Measurements from ENCODE around the gene APOO. TPM values are rescaled to one million over a fixed set of nuclear protein-coding genes. Genes with fewer than 3 reads are reported as not detected.

APOO gene
- total RNA-seq, 4 donors from 2014 or later, result 2.4 to 7.2 (median 5.3) TPM

DNA sequence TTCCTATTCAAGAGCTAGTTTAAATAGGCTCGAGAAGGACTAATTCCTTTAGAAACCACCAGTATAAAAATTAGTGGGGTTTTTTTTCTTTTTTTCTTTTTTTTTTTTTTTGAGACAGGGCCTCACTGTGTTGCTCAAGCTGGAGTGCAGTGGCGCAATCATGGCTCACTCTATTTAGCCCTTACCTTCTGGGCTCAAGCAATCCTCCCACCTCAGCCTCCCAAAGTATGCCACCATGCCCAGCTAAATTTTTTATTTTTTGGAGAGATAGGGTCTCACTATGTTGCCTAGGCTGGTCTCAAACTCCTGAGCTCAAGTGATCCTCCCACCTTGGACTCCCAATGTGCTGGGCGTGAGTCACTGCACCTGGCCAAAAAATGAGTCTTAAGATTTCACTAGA is 52.8 kb downstream of the APOO start:
- TF ChIP-seq, protein P1, sequence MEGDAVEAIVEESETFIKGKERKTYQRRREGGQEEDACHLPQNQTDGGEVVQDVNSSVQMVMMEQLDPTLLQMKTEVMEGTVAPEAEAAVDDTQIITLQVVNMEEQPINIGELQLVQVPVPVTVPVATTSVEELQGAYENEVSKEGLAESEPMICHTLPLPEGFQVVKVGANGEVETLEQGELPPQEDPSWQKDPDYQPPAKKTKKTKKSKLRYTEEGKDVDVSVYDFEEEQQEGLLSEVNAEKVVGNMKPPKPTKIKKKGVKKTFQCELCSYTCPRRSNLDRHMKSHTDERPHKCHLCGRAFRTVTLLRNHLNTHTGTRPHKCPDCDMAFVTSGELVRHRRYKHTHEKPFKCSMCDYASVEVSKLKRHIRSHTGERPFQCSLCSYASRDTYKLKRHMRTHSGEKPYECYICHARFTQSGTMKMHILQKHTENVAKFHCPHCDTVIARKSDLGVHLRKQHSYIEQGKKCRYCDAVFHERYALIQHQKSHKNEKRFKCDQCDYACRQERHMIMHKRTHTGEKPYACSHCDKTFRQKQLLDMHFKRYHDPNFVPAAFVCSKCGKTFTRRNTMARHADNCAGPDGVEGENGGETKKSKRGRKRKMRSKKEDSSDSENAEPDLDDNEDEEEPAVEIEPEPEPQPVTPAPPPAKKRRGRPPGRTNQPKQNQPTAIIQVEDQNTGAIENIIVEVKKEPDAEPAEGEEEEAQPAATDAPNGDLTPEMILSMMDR (IDR thresholded peaks at IDR 0.05; ENCODE audit: low read depth), result no peak

DNA sequence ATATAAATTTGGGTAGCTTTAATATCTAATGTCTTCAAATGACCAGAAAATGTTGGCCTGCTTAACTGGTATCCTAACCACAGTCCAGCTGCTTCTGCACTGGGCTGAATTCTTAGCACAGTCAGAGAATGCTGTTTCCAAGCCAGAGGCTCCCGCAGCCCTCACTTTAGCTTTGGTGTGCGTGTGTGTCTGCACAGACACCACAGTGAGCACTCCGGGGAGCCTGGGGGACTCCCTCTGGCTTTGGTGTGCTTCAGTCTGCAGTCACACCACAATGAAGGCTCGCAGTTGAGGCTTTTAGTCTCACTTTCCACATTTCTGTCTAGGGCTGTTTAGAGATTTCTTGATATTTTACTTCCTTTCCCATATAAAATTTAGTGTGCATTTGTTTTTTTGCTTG is 53.6 kb downstream of the APOO start:
- TF ChIP-seq, protein P1 (IDR thresholded peaks at IDR 0.05; ENCODE audit: low read depth), result no peak

DNA sequence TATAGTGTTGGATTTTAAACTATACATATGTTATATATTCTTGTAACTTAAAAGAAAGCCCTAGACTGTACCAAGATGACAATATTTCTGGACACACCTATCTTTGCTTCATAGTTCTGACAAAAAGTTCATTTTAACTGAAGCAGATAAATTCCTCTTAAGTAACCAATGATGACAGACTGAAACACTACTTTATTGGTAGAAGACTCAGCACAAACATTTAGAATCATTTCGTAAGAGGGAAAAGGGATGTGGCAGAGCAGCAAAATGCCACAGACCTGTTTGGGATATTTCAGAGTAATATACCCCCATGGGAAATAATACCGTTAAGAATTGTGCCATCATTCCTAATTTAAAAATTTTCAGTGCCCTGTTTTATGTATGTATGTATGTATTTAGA is 56.2 kb downstream of the APOO start:
- TF ChIP-seq, protein P1 (IDR thresholded peaks at IDR 0.05; ENCODE audit: low read depth), result no peak

DNA sequence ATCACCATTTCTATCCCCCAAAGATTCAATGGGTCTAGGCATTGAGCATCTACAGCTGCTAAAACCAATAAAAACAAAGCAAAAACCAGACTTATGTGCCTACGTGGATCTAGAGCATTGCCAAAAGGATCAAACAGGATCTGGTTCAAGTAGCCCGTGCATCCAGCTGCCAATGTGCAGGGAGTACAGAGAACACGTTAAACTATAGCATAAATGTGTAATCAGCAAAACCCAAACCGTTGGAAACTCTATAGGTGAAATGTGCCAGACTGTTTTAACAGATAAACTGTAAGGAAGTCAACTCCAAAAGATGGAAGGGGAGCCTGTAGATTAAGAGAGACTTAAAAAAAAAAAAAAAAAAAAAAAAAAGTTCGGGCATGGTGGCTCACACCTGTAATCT is 58.5 kb downstream of the APOO start:
- TF ChIP-seq, protein P1 (IDR thresholded peaks at IDR 0.05; ENCODE audit: low read depth), result no peak

DNA sequence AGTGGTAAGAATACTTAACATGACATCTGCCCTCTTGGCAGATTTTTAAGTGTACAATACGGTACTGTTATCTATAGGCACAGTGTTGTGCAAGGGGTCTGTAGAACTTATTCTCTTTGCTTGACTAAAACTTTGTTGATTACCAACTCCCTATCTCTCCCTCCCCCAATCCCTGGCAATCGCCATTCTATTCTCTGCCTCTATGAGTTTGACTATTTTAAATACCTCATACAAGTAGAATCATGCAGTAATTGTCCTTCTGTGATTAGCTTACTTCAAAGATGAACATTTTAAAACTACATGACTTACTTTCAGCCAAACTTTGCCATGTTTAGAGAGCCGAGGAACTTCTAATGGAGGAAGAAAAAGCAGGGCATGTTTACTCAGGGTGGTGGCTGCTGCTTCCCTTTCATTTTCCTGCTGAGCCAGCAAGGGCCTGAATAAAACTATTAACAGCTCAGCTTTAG is 62.4 kb downstream of the APOO start:
- TF ChIP-seq, protein P1 (IDR thresholded peaks at IDR 0.05; ENCODE audit: low read depth), result no peak

DNA sequence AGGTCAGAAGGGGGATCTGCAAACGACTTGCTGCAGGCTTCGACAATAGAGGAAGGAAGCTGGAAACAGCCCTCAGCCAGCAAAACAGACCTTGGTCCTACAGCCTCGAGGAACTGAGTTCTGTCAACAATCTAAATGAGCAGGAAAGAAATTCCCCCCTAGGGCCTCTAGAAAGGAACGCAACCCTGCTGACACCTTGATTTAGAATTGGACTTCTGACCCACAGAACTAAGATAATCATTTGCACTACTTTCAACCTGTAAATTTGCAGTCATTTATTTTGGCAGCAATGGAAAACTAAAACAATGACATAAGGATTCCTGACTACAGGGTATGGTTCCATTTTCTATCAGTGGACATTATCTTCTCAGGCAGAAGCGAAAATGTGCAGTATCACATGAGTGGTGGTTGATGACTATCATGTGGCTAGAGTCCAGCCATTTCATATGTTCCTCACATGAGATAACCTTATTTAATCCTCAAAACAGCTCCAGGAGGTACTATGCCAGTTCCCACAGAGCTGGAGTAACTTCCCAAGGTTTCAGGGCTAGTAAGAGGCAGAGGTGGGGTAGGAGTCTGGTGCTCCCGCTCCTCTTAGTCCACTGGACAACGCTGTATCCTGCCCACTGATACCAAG is 63.1 kb downstream of the APOO start:
- TF ChIP-seq, protein P1 (IDR thresholded peaks at IDR 0.05; ENCODE audit: low read depth), result no peak

DNA sequence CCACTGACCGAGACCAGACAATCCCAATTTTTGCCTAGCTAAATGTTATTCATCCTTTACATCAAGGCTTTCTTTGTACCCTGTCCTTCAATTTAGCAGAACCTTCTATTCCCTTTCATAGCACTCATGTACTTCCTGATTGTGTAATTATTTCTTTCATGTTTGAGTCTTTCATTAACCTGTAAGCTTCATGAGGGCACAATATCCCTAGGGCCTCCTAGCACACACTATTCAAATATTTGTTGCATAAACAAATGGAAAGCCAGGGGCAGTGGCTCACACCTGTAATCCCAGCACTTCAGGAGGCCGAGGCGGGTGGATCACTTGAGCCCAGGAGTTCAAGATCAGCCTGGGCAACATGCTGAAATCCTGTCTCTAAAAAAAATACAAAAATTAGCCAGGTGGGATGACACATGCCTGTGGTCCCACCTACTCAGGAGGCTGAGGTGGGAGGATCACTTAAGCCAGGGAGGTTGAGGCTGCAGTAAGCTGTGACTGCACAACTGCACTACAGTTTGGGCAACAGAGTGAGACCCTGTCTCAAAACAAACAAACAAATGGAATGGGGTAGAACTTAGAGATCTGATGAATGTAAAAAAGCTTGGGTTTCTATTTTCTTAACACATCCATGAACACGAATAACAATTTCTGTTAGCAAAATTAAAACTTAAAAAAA is 65.8 kb downstream of the APOO start:
- TF ChIP-seq, protein P1 (IDR thresholded peaks at IDR 0.05; ENCODE audit: low read depth), result no peak
